WTC11 (cell line): Measurements from ENCODE around the gene RGS9BP.

Experiments used
- ATF1 ChIP-seq: sonication (generic); formaldehyde crosslinking; IDR thresholded peaks from 2 replicates; pipeline ENCODE4 v1.8.1; 2023; ENCODE audit warnings: mild to moderate bottlenecking, moderate library complexity, missing genetic modification reagents
- GABPB1 ChIP-seq: sonication (generic); formaldehyde crosslinking; IDR thresholded peaks from 2 replicates; pipeline ENCODE4 v1.8.1; 2023; ENCODE audit warnings: mild to moderate bottlenecking, missing genetic modification reagents
- IRF2 ChIP-seq: sonication (generic); formaldehyde crosslinking; IDR thresholded peaks from 2 replicates; pipeline ENCODE4 v1.8.0; 2022; ENCODE audit warnings: low read depth, missing genetic modification reagents, borderline replicate concordance
- TF ChIP-seq, protein P1 (sequence below): fragments of 200-600 bp; IDR thresholded peaks from 2 replicates; pipeline ENCODE4 v1.8.0; 2022; ENCODE audit warnings: antibody characterized with exemption

DNA sequence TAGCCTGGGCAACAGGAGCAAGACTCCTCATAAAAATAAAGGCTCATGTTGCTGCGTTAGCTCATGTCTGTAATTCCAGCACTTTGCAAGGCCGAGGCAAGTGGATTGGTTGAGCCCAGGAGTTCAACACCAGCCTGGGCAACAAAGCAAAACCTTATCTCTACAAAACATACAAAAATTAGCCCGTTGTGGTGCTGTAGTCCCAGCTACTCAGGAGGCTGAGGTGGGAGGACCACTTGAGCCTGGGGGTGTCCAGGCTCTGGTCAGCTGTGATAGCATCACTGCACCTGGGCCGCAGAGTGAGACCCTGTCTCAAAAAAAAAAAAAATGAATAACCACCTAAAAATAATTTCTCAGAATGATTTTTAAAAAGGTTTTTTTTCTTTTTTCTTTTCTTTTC, 12.0 kb downstream of the RGS9BP start:
- TF ChIP-seq IRF2 (CRISPR knock-in tag): no peak
- TF ChIP-seq GABPB1 (CRISPR knock-in tag): no peak
- TF ChIP-seq, protein P1, sequence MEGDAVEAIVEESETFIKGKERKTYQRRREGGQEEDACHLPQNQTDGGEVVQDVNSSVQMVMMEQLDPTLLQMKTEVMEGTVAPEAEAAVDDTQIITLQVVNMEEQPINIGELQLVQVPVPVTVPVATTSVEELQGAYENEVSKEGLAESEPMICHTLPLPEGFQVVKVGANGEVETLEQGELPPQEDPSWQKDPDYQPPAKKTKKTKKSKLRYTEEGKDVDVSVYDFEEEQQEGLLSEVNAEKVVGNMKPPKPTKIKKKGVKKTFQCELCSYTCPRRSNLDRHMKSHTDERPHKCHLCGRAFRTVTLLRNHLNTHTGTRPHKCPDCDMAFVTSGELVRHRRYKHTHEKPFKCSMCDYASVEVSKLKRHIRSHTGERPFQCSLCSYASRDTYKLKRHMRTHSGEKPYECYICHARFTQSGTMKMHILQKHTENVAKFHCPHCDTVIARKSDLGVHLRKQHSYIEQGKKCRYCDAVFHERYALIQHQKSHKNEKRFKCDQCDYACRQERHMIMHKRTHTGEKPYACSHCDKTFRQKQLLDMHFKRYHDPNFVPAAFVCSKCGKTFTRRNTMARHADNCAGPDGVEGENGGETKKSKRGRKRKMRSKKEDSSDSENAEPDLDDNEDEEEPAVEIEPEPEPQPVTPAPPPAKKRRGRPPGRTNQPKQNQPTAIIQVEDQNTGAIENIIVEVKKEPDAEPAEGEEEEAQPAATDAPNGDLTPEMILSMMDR: no peak
- no peak for TF ChIP-seq ATF1 (CRISPR knock-in tag)
